HUES64 (cell line): Measurements from ENCODE around the gene SPSB1.
A peak's percentile ranks its signal among the peaks of the same experiment; 100 is the strongest.

ENCODE experiments used
- H3K27ac ChIP-seq: 2 replicates; pipeline ENCODE4 v1.7.0; 2013; ENCODE audit warnings: low read depth, low read length, inconsistent platforms
- H3K27me3 ChIP-seq: 2 replicates; pipeline ENCODE4 v1.6.1; 2013; ENCODE audit warnings: mild to moderate bottlenecking, low read length; ENCODE audit not compliant: insufficient read depth
- H3K36me3 ChIP-seq: 2 replicates; pipeline ENCODE4 v1.6.1; 2013; ENCODE audit warnings: mild to moderate bottlenecking, low read length; ENCODE audit not compliant: insufficient read depth
- H3K4me1 ChIP-seq: 2 replicates; pipeline ENCODE4 v1.6.1; 2013; ENCODE audit warnings: mild to moderate bottlenecking, low read length, moderate library complexity; ENCODE audit not compliant: insufficient read depth
- H3K4me3 ChIP-seq: 2 replicates; pipeline ENCODE4 v1.5.1; 2013; ENCODE audit warnings: mild to moderate bottlenecking, low read length, moderate library complexity
- H3K9ac ChIP-seq: 2 replicates; pipeline ENCODE4 v1.6.1; 2013; ENCODE audit warnings: mild to moderate bottlenecking, low read depth, low read length
- H3K9me3 ChIP-seq: 2 replicates; pipeline ENCODE4 v1.6.1; 2013; ENCODE audit warnings: low read depth, low read length; ENCODE audit not compliant: insufficient read depth
- WGBS: fragments of 150-250, 120-280 bp; methylation state at CpG from one replicate; pipeline ENCODE4 v1.1.7; 2013; ENCODE audit warnings: missing lambda C conversion rate; 5-methylcytosine and 5-hydroxymethylcytosine counted together

Gene SPSB1

GRCh38 chr1:9404117-9404914 is 111.6 kb downstream of the SPSB1 start:
- Histone ChIP-seq H3K36me3 (no peaks in the 10 kb centered on the region), H3K9me3 (no peaks in the 10 kb centered on the region), H3K27me3 (no peaks in the 10 kb centered on the region), H3K27ac (no peak overlapping the region), H3K9ac (no peak overlapping the region), H3K4me1 (peaks cover 4% of the 10 kb centered on the region; the same call in 1 of the 2 replicates), H3K4me3 (no peak overlapping the region)
- WGBS: 87% methylated on average over 15 of the region's 15 CpGs

DNA sequence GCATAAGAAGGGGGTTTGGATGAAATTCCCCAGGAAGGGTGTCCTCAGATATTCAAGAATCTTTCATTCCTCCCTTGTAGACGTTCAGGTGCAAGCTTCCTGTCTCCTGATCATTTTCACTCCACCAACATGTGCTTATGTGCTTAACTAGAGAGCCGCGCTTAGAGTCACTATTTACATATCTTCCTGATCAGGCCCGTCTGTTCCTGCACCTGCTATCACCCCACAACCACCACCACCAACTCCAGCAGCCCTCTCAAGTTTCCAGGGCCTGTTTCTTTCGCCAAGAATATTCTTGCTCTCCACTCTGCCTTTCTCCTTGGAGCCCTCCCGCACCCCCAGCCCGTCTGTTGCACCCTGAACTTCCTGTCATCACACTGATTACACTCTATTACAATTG is 113.4 kb downstream of the SPSB1 start:
- Histone ChIP-seq H3K4me1 (no peaks in the 10 kb centered on the region), H3K4me3 (no peak overlapping the region), H3K27me3 (no peaks in the 10 kb centered on the region), H3K9me3 (no peaks in the 10 kb centered on the region), H3K27ac (no peak overlapping the region), H3K36me3 (no peaks in the 10 kb centered on the region), H3K9ac (no peak overlapping the region)
- WGBS: 87% methylated on average over 7 of the region's 7 CpGs

DNA sequence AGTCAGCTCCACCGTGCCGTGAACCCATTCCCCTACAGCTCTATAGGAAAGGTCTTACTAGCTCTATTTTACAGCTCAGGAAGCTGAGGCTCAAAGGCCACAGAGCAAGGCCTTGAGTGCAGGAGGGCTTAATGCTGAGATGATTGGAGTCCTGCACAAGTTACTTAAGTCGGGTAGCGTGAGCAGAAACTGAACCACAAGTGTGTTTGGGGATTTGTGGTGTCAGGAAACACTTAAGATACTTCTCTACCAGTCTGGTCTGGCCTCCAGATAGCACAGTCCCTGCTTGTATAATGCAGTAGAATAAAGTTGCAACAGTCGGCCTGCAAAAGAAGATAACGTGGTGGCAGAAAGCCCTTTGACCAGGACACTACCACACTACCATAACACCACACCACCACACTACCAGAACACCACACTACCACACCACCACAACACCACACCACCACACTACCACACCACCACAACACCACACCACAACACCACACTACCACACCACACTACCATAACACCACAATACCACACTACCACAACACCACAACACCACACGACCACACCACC is 118.1 kb downstream of the SPSB1 start:
- no peak overlapping the region for H3K9ac ChIP-seq
- no peak overlapping the region for H3K27ac ChIP-seq
- H3K36me3 ChIP-seq: no peaks in the 10 kb centered on the region
- H3K27me3 ChIP-seq: no peaks in the 10 kb centered on the region
- no peaks in the 10 kb centered on the region for H3K9me3 ChIP-seq
- H3K4me1 ChIP-seq: peaks cover 11% of the 10 kb centered on the region
- H3K4me3 ChIP-seq: no peak overlapping the region
- 88% methylated on average over 6 of the region's 7 CpGs for WGBS

DNA sequence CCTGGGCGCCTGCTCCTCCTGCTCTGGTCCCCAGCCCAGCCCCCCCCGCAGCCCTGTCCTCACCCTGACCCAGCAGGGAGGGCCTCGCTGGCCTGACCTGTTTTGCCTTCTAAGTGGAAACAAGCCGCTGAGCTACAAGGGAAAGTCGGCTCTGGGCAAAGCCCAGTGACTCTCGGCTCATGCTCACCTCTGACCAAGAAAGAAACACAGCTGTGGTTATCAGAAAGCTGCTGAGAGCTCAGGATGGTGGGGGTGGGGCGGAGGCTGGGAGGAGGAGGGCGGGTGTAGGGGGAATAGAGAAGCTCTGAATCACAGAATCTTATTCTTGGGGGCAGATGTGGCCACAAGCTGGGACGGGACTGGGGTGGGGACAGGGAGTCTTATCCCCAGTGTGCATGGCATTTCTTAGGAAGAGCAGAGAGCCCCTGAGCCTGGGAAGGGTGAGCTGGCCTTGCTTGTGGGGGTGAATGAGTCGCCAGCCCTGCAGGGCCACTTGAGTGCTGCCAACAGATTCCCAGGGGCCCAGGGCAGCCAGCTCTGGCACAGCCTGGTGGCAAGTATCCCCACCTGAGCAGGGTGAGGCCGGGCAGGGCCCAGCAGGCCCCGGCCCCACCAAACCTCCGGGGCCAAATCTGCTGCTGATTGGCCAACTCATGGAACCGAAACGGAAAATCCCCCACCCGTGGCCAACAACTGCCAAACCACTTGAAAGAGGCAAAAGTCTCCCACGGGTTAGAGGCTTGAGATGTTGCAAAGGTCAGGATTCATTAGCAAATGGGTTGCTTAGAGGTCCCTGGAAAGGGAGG is 120.6 kb downstream of the SPSB1 start:
- no peak overlapping the region for H3K4me3 ChIP-seq
- no peaks in the 10 kb centered on the region for H3K9me3 ChIP-seq
- H3K27me3 ChIP-seq: no peaks in the 10 kb centered on the region
- H3K27ac ChIP-seq: peak overlapping the region; percentile 62
- H3K36me3 ChIP-seq: no peaks in the 10 kb centered on the region
- no peak overlapping the region for H3K9ac ChIP-seq
- WGBS: 50% methylated on average over 17 of the region's 17 CpGs
- H3K4me1 ChIP-seq: peaks cover 11% of the 10 kb centered on the region

- 75% methylated on average over 4 of the region's 4 CpGs for WGBS
- Histone ChIP-seq H3K36me3 (no peaks in the 10 kb centered on the region), H3K9me3 (no peaks in the 10 kb centered on the region), H3K4me3 (no peak overlapping the region), H3K9ac (no peak overlapping the region), H3K27me3 (no peaks in the 10 kb centered on the region), H3K4me1 (peaks cover 11% of the 10 kb centered on the region), H3K27ac (peak overlapping the region; percentile 62)
These were observed 121.2 kb downstream of the SPSB1 start for GRCh38 chr1:9413877-9414213.

DNA sequence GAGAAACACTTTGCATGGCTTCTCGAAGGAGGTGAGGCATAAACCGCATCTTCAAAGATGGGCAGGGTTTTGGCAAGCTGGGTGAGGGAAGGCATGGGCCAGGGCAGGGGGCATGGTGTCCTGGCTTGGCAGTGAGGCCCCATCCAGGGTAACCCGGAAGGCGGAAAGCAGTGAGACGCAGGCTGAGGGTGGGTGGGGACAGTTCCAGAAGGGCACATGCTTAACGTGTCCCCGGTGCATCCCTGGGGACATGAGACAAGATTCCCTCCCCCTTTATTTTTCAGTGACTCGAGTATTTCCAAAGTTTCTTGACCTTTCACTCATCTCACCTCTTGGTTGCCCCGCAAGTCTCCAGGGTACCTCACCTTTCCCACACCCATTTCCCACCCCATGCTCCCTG is 123.8 kb downstream of the SPSB1 start:
- 91% methylated on average over 9 of the region's 9 CpGs for WGBS
- H3K36me3 ChIP-seq: no peaks in the 10 kb centered on the region
- H3K27me3 ChIP-seq: no peaks in the 10 kb centered on the region
- H3K9me3 ChIP-seq: no peaks in the 10 kb centered on the region
- no peak overlapping the region for H3K4me3 ChIP-seq
- H3K27ac ChIP-seq: no peak overlapping the region
- no peak overlapping the region for H3K9ac ChIP-seq
- peaks cover 11% of the 10 kb centered on the region for H3K4me1 ChIP-seq

DNA sequence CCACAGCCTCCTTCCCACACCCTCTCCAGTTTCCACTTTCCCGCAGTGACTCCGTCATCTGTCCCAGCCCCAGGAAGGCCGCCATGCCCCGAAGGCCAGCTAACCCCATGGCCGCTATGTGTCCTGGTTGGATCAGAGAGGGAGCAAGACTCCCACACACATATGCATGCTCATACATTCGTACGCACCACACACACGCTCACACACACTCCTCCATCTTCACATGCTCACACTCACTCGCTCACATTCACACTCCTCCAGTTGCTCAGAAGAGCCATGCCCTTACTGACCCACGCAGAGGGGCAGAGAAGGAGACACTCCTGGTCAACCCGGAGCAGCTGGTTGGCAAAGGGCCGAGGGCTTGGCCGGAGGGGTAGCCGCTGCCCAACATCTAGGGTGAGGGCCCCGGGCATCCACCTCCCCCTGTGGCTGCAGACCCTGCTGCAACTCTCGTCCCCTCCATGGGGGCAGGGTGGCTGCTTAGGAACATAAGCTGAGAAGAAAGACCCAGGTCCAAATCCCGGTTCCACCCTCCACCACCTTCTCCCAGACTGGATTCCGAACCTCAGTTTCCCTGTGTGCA is 124.3 kb downstream of the SPSB1 start:
- Histone ChIP-seq H3K36me3 (no peaks in the 10 kb centered on the region), H3K27ac (no peak overlapping the region), H3K4me1 (peaks cover 11% of the 10 kb centered on the region), H3K27me3 (no peaks in the 10 kb centered on the region), H3K9ac (no peak overlapping the region), H3K4me3 (no peak overlapping the region), H3K9me3 (no peaks in the 10 kb centered on the region)
- WGBS: 94% methylated on average over 18 of the region's 18 CpGs

GRCh38 chr1:9417695-9418094 is 125.0 kb downstream of the SPSB1 start:
- Histone ChIP-seq H3K36me3 (no peaks in the 10 kb centered on the region), H3K4me1 (peaks cover 8% of the 10 kb centered on the region), H3K9me3 (no peaks in the 10 kb centered on the region), H3K9ac (no peak overlapping the region), H3K27me3 (no peaks in the 10 kb centered on the region), H3K4me3 (no peak overlapping the region), H3K27ac (no peak overlapping the region)
- WGBS: 92% methylated on average over 9 of the region's 9 CpGs

DNA sequence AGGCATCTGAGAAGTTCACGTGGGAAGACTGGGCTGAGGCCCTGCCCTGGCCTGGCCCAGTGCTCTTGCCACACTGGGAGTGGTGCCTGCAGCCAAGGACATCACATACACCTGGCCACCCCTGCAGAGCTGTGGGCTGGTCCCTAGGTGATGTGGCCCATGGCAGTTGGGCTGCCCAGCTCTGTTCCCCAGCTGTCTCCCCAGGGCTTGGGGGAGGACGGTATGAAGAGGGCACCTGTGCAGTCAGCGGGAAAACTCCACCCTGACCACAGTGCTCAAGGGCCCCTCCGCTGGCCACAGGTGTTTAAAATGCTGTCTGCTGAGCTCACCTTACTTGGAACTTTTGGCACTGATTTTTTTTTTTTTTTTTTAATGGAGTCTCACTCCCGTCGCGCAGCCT is 126.2 kb downstream of the SPSB1 start:
- H3K9ac ChIP-seq: no peak overlapping the region
- no peaks in the 10 kb centered on the region for H3K9me3 ChIP-seq
- no peaks in the 10 kb centered on the region for H3K36me3 ChIP-seq
- no peaks in the 10 kb centered on the region for H3K27me3 ChIP-seq
- no peaks in the 10 kb centered on the region for H3K4me1 ChIP-seq
- WGBS: 96% methylated on average over 7 of the region's 7 CpGs
- H3K27ac ChIP-seq: no peak overlapping the region
- H3K4me3 ChIP-seq: no peak overlapping the region
